COLO829 (cell line): Measurements from ENCODE around the gene SMIM11.
"Not testable (repeated sequence)": the region's sequence is repeated elsewhere in the genome, so short reads cannot be mapped to it uniquely, and the experiment has no call there.

Source experiments
- DNase-seq: peaks from one replicate; pipeline ENCODE4 v3.0.0; 2012; ENCODE audit warnings: low spot score

Gene SMIM11

GRCh38 chr21:34355570-34355969 is 19.7 kb upstream of the SMIM11 start:
- no peak for DNase-seq

GRCh38 chr21:34357889-34358288 is 17.4 kb upstream of the SMIM11 start:
- no peak for DNase-seq

- no peak for DNase-seq
Observed at GRCh38 chr21:34358866-34359265, 16.4 kb upstream of the SMIM11 start.

GRCh38 chr21:34360488-34361241 is 14.6 kb upstream of the SMIM11 start:
- DNase-seq = no peak

GRCh38 chr21:34362136-34362444 is 13.2 kb upstream of the SMIM11 start:
- no peak for DNase-seq

- DNase-seq = no peak
Observed at GRCh38 chr21:34362670-34363069, 12.6 kb upstream of the SMIM11 start.

- no peak for DNase-seq
Observed at GRCh38 chr21:34363733-34364132, 11.6 kb upstream of the SMIM11 start, which contains the start of gene KCNE2. TSS of gene KCNE2 (plus strand) at chr21:34364006. CDS start at chr21:34370479, 6,473 bp downstream.

GRCh38 chr21:34364921-34365320 is 10.4 kb upstream of the SMIM11 start:
- DNase-seq = no peak

- DNase-seq = no peak
Observed at GRCh38 chr21:34365809-34366208, 9.5 kb upstream of the SMIM11 start.

GRCh38 chr21:34367320-34367935 is 7.9 kb upstream of the SMIM11 start:
- DNase-seq = peak; percentile 82

- DNase-seq = no peak
Observed at GRCh38 chr21:34369741-34370140, 5.6 kb upstream of the SMIM11 start.

GRCh38 chr21:34372321-34372720 is 3.0 kb upstream of the SMIM11 start:
- DNase-seq = no peak

- DNase-seq = not testable (repeated sequence)
Observed at GRCh38 chr21:34374462-34374861, 845 bp upstream of the SMIM11 start.

- DNase-seq = not testable (repeated sequence)
Observed at GRCh38 chr21:34375619-34375972, 289 bp downstream of the SMIM11 start.

GRCh38 chr21:34383138-34383537 is 7.8 kb downstream of the SMIM11 start:
- not testable (repeated sequence) for DNase-seq

GRCh38 chr21:34383724-34384415 is 8.6 kb downstream of the SMIM11 start:
- DNase-seq = not testable (repeated sequence)

- not testable (repeated sequence) for DNase-seq
Observed at GRCh38 chr21:34400522-34400921, 25.2 kb downstream of the SMIM11 start.

GRCh38 chr21:34404742-34405141 is 29.4 kb downstream of the SMIM11 start:
- DNase-seq = not testable (repeated sequence)

- not testable (repeated sequence) for DNase-seq
Observed at GRCh38 chr21:34405686-34406085, 30.4 kb downstream of the SMIM11 start.

GRCh38 chr21:34406102-34406501 is 30.8 kb downstream of the SMIM11 start:
- not testable (repeated sequence) for DNase-seq

- not testable (repeated sequence) for DNase-seq
Observed at GRCh38 chr21:34406676-34407075, 31.4 kb downstream of the SMIM11 start.

GRCh38 chr21:34407294-34407693 is 32.0 kb downstream of the SMIM11 start:
- not testable (repeated sequence) for DNase-seq

- not testable (repeated sequence) for DNase-seq
Observed at GRCh38 chr21:34417448-34418077, 42.3 kb downstream of the SMIM11 start.
